ENCODE data around the gene TEX54.
A peak's percentile ranks its signal among the peaks of the same experiment; 100 is the strongest.
"Not testable (repeated sequence)": the region's sequence is repeated elsewhere in the genome, so short reads cannot be mapped to it uniquely, and the experiment has no call there.

Gene TEX54

GRCh38 chr11:62830904-62831519 is 1.6 kb downstream of the TEX54 start:
- DNase-seq, result no peak

GRCh38 chr11:62828130-62828529 is 4.5 kb downstream of the TEX54 start:
- not testable (repeated sequence) for DNase-seq

DNA sequence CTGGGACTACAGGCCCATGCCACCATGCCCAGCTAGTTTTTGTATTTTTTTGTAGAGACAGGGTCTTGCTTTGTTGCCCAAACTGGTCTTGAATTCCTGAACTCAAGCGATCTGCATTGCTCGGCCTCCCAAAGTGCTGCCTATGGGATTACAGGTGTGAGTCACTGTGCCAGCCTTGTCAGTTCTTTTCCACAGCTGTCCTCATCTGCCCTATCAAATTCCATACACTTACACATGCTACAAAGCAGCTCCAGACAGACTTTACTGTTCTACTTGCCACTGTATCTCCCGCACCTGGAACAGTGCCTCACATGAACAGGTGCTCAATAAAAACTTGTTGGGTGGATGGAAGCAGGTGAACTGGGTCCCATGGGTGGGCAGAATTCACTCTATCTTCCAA is 9.0 kb downstream of the TEX54 start:
- no peak for DNase-seq

GRCh38 chr11:62817129-62817528 is 15.5 kb downstream of the TEX54 start:
- no peak for DNase-seq

DNA sequence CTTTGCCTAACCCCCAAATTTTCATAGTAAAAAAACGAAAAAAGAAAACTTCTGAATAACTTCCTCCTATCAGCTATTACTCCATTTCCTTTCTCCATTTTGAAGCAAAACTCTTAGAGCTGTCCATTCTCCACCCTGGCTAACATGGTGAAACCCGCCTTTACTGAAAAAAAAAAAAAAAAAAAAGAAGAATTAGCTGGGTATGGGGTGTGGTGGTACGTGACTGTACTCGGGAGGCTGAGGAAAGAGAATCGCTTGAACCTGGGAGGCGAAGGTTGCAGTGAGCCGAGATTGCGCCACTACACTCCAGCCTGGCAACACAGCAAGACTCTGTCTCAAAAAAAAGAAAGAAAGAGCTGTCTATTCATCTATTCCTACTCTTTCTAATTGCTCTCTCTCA is 16.1 kb downstream of the TEX54 start:
- peak; percentile 50 for DNase-seq

DNA sequence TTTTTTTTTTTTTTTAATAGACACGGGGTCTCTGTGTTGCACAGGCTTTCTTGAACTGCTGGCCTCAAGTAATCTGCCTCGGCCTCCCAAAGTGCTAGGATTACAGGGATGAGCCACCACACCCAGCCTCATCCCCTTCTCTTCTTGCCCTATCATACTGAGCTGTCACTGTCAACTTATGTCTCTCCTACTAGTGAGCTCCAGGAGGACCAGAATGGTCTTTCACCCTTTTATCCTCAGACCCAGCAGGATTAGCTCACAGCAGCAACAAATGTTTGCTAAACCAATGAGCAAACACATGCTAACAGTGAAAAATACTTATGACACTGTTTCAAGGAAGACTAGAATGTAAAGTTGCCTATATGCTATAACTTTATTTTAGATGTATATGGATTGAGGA is 21.0 kb downstream of the TEX54 start:
- DNase-seq, result no peak

- no peak for DNase-seq
Observed at GRCh38 chr11:62810748-62811147, 21.9 kb downstream of the TEX54 start.

DNA sequence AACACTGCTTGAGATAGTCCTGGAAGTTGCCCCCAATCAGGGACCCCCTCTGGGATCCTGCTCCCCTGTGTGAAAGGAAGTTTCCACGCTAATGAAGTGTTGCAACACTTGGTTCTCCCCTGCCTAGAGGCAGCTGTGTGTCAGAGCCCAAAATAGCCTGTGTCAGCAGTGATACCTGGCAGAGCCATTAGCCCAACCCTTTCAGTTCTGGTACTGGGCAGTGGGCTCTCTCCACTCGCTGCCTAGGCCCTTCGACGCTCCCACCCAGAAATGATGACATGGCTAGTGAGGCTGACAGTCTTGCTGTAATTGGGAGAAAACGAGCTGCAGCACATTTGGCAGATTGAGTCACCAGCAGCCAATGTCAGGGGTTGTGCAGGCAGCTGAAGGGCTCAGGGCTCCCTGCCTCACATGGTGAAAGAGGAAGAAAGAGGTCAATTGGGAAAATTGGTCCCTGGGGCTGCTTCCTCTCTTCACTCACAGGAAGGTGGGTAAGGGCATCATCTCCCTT is 26.0 kb downstream of the TEX54 start:
- DNase-seq, result peak; percentile 55

GRCh38 chr11:62805961-62806441 is 26.6 kb downstream of the TEX54 start:
- no peak for DNase-seq

DNA sequence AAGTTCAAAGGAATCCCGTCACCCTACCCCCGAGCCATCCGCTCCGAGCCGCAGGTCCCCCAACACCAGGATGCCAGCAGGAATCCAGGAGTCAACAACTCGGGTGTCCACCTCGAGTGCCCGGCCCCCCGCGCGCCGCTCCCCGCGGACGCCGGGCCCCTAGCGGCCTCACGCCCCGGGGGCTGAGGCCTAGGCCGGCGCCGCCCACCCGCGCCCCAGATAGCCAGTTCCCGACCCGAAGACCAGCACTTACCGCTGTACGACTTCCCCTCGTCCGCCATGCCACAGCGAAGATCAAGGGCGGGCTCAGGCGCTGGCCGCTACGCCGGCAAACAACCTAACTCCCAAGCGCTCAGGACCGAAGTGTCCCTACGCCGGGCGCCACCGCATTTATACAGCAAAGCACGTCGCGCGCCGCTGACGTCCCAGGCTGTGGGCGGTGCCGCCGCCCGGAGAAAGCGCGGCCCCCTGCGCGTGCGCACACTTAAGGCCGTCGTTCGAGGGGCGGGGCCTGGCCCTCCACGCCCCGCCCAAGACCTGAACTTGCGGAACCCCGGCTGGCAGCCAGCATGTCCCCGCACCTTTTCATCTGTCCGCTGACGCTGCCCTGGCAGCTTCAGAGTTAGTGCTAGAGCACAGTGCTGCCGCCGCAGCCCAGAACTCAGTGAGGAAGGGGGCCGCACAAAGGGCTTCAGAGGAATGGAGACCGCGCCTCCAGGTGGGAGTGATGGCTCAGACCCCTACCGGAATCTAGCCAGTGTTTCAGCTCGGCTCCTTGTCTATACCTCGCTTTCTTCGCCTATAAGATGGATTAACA is 27.4 kb downstream of the TEX54 start, which contains the start of gene NXF1:
NXF1 (minus strand) TSS at position 365 of the 817 bp plus-strand sequence; CDS start at position 281, 84 bp downstream.
- peak; percentile 94 for DNase-seq

- DNase-seq, result no peak
Observed at GRCh38 chr11:62804310-62805075, 28.1 kb downstream of the TEX54 start.

DNA sequence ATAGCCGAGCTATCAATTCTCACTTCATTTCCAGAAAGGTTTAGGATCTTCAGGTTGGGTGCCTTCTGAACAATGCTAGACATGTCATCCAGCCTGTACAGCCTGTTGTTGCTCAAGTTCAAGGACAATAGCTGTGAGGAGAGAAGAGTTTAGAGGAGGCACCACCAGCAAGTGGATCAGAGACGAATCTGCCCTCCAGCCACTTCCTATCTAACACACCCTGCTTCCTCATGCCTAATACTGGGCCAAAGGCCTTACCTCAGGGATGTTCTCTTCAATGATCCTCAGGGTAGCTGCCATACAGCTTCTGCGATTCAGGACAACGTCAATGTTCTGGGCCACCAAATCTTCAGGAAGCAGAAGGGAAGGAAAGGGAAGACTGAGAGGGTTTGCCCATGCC is 31.6 kb downstream of the TEX54 start:
- DNase-seq, result no peak

- no peak for DNase-seq
Observed at GRCh38 chr11:62799486-62799885, 33.2 kb downstream of the TEX54 start.

- DNase-seq, result no peak
Observed at GRCh38 chr11:62796281-62796680, 36.4 kb downstream of the TEX54 start.

DNA sequence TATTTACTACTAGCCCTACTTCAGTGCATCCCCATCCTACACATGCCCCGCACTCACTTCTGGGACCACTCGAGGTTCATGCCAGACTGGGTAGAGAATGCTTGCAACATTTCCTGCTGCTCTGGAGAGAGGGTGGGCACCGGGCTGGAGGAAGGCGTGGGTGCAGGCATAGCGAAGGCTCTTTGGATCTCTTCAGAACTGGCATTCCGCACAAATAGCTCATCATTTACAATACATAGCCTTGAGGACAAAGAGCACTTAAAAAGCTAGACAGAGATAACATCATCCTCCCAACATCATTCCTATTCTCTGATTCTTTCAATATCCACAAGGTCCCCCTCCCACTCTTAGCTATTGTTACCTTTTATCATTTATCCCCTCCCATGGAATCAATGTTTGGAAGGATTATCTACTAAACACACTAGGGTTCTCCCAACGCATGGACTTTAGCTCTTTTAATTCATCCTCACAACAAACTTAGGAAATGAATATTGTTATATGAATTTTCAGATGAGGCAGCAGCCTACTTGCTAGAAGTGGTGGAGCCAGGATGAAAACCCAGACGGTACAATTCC is 38.4 kb downstream of the TEX54 start:
- DNase-seq, result no peak

DNA sequence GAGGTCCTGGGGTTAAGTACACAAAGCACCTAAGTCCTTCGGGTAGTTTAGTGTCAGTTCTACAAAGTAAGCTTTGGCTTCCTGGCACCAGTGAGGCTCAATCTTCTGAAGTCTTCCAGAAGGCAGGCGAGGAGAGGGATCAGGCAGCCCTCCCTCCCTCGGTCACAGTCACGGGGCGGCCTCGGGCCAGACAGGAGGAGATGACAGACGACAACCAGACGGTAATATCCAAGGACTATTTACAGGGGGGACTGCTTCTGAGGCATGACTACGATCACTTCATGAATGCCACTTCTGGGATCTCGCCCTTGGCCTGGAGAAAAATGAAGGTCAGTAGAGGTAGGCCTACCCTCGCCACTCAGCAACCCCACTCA is 40.5 kb downstream of the TEX54 start:
- no peak for DNase-seq

GRCh38 chr11:62791501-62792201 is 41.0 kb downstream of the TEX54 start, which contains the start of gene TMEM223:
Gene TMEM223 (minus strand): TSS chr11:62792006. CDS start chr11:62791994, 12 bp downstream.
- DNase-seq, result peak; percentile 85

- DNase-seq, result no peak
Observed at GRCh38 chr11:62789576-62789975, 43.1 kb downstream of the TEX54 start.

- DNase-seq, result no peak
Observed at GRCh38 chr11:62788991-62789390, 43.6 kb downstream of the TEX54 start.

- DNase-seq, result peak; percentile 97
Observed at GRCh38 chr11:62787005-62787759, 45.5 kb downstream of the TEX54 start, which contains the start of gene TMEM179B. Gene TMEM179B (plus strand): TSS chr11:62787402. CDS start chr11:62787432, 30 bp downstream.

DNA sequence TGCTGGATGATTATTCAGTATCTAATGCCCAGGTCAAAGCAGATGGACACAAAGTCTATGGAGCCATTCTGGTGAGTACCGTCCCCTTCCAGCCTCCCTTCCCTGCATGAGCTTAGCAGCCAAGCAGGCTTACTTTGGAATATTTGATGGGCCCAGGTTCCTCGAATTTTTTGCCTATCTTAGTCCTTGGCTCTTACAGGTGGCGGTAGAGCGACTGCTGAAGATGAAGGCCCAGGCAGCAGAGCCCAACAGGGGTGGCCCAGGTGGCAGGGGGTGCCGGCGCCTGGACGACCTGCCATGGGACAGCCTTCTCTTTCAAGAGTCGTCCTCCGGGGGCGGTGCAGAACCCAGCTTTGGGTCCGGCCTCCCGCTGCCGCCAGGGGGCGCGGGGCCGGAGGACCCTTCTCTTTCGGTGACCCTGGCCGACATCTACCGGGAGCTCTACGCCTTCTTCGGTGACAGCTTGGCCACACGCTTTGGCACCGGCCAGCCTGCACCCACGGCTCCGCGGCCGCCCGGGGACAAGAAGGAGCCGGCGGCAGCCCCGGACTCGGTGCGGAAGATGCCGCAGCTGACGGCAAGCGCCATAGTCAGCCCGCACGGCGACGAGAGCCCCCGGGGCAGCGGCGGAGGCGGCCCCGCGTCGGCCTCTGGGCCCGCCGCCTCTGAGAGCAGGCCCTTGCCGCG is 46.2 kb downstream of the TEX54 start:
- peak; percentile 87 for DNase-seq

All from CD4-positive, alpha-beta T cell treated with Interferon gamma for 1 hour (primary cell).